Stimulated activated CD4-positive, alpha-beta T cell treated with anti-CD3 and anti-CD28 coated beads, Interleukin-15, amount 100 ng/mL, for 1 hour (primary cell): ENCODE results near the gene ZNF765.
"Not testable (repeated sequence)": the region's sequence is repeated elsewhere in the genome, so short reads cannot be mapped to it uniquely, and the experiment has no call there.

ENCODE experiments used
- DNase-seq, 2 donors: peaks; one replicate each; pipeline ENCODE4 v3.0.0-alpha.2; 2020; ENCODE audit warnings: low read depth in 1 of 2, low spot score in 1 of 2

The ZNF765 gene

DNA sequence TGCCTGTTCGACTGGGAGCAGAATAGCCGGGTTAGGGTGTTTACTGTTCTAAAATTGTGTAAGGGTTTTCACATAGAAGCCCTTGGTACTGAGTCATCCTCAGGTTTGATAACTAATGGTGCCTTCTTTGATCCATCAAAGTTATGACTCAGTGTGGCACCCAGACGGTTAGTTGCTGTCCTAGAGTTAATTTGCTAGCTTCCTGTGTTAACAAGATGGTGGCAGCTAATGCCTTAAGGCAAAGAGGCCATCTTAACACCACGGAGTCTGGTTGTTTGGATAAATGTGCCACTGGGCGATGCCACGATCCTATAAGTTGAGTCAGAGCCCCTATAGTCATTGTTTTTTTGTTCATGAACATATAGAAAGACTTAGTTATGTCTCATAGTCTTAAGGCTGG, 80.5 kb downstream of the ZNF765 start:
- DNase-seq: not testable (repeated sequence)
